Suppressor macrophage (primary cell): ENCODE results near the gene CLDN14.

Experiments used
- DNase-seq, 4 experiments: peaks; one replicate each; pipeline ENCODE4 v3.0.0-alpha.2; 2020 to 2022
- total RNA-seq, 17 experiments: gene quantifications; one replicate each; lab custom pipeline; 2026; ENCODE audit warnings: mixed read lengths in 6 of 17, inconsistent platforms in 3 of 17; lab: John Stamatoyannopoulos, UW

Gene CLDN14
- total RNA-seq, result 0 to 0.99 (median 0) reads per million in 17 experiments

GRCh38 chr21:36479415-36480402, at the start of gene CLDN14:
TSS of gene CLDN14 (minus strand) at chr21:36480122. CDS start at chr21:36461695, 18,427 bp downstream.
- DNase-seq, result no peak

- DNase-seq, result no peak
Measured at GRCh38 chr21:36528716-36529115, 48.8 kb upstream of the CLDN14 start.

GRCh38 chr21:36527317-36527716, 47.4 kb upstream of the CLDN14 start:
- no peak for DNase-seq

- no peak for DNase-seq
Measured at GRCh38 chr21:36526104-36526503, 46.2 kb upstream of the CLDN14 start.

GRCh38 chr21:36524477-36524876, 44.6 kb upstream of the CLDN14 start:
- DNase-seq, result no peak

- DNase-seq, result no peak
Measured at GRCh38 chr21:36522219-36522808, 42.4 kb upstream of the CLDN14 start.

GRCh38 chr21:36518883-36519492, 39.1 kb upstream of the CLDN14 start:
- no peak for DNase-seq

- no peak for DNase-seq
Measured at GRCh38 chr21:36517366-36518075, 37.6 kb upstream of the CLDN14 start.

- no peak for DNase-seq
Measured at GRCh38 chr21:36516281-36516680, 36.4 kb upstream of the CLDN14 start.

GRCh38 chr21:36513430-36513829, 33.5 kb upstream of the CLDN14 start:
- DNase-seq, result no peak

- DNase-seq, result no peak
Measured at GRCh38 chr21:36512971-36513370, 33.0 kb upstream of the CLDN14 start.

GRCh38 chr21:36511484-36512220, 31.7 kb upstream of the CLDN14 start:
- no peak for DNase-seq

- no peak for DNase-seq
Measured at GRCh38 chr21:36510911-36511310, 31.0 kb upstream of the CLDN14 start.

GRCh38 chr21:36509973-36510664, 30.2 kb upstream of the CLDN14 start:
- DNase-seq, result no peak

GRCh38 chr21:36508948-36509347, 29.0 kb upstream of the CLDN14 start:
- DNase-seq, result no peak

- DNase-seq, result no peak
Measured at GRCh38 chr21:36507397-36508018, 27.6 kb upstream of the CLDN14 start.

GRCh38 chr21:36506482-36506881, 26.6 kb upstream of the CLDN14 start:
- DNase-seq, result no peak

- peak; percentile 65 to 78 (median 70) for DNase-seq
Measured at GRCh38 chr21:36504067-36505058, 24.4 kb upstream of the CLDN14 start.

- no peak for DNase-seq
Measured at GRCh38 chr21:36502365-36502764, 22.4 kb upstream of the CLDN14 start.

- no peak for DNase-seq
Measured at GRCh38 chr21:36501589-36501892, 21.6 kb upstream of the CLDN14 start.
